NCI-H345 treated with DMSO at 0.1 percent for 48 hours (cell line): ENCODE data around the gene GDF11.

Experiments
- DNase-seq: peaks from one replicate; lab custom pipeline; 2025; ENCODE audit not compliant: unreplicated experiment; lab: John Stamatoyannopoulos, UW

Gene GDF11

GRCh38 chr12:55722948-55723347, 20.0 kb upstream of the GDF11 start:
- DNase-seq: no peak

GRCh38 chr12:55723516-55724225, 19.3 kb upstream of the GDF11 start:
- DNase-seq: no peak

- DNase-seq: peak; percentile 9
Measured at GRCh38 chr12:55724226-55724939, 18.5 kb upstream of the GDF11 start.

- DNase-seq: no peak
Measured at GRCh38 chr12:55724940-55725309, 18.0 kb upstream of the GDF11 start.

GRCh38 chr12:55725556-55725955, 17.4 kb upstream of the GDF11 start:
- no peak for DNase-seq

- DNase-seq: no peak
Measured at GRCh38 chr12:55726971-55727370, 16.0 kb upstream of the GDF11 start.

GRCh38 chr12:55727643-55728185, 15.2 kb upstream of the GDF11 start:
- no peak for DNase-seq

- DNase-seq: no peak
Measured at GRCh38 chr12:55728186-55728938, 14.6 kb upstream of the GDF11 start.

GRCh38 chr12:55728939-55729818, 13.7 kb upstream of the GDF11 start, which contains the start of gene CD63:
Gene CD63 (minus strand): TSS chr12:55729009. CDS start chr12:55728341, 668 bp downstream.
- peak; percentile 56 for DNase-seq

GRCh38 chr12:55729819-55730818, 12.8 kb upstream of the GDF11 start:
- DNase-seq: no peak

- no peak for DNase-seq
Measured at GRCh38 chr12:55732288-55732687, 10.6 kb upstream of the GDF11 start.

- no peak for DNase-seq
Measured at GRCh38 chr12:55733021-55733555, 9.8 kb upstream of the GDF11 start.

- no peak for DNase-seq
Measured at GRCh38 chr12:55733858-55734257, 9.1 kb upstream of the GDF11 start.

- DNase-seq: no peak
Measured at GRCh38 chr12:55734595-55734994, 8.3 kb upstream of the GDF11 start.

- no peak for DNase-seq
Measured at GRCh38 chr12:55736076-55736475, 6.8 kb upstream of the GDF11 start.

- peak; percentile 26 for DNase-seq
Measured at GRCh38 chr12:55736780-55737580, 5.9 kb upstream of the GDF11 start.

- no peak for DNase-seq
Measured at GRCh38 chr12:55737581-55738122, 5.3 kb upstream of the GDF11 start.
